Measurements from ENCODE around the gene PTPRN2. TPM values are rescaled to one million over a fixed set of nuclear protein-coding genes. Genes with fewer than 3 reads are reported as not detected.

Gene PTPRN2
- total RNA-seq, 1 experiment from 2014 or later: 2.1 TPM

- POLR2A ChIA-PET: no interaction called here
- Histone ChIP-seq H3K9me2 (ENCODE audit: insufficient read depth) (no peaks in the 10 kb centered on the region), H3K4me2 (ENCODE audit: low read length) (no peak overlapping the region), H2AFZ (ENCODE audit: low read depth, low read length, poor library complexity, severe bottlenecking) (no peak overlapping the region), H3K27ac (ENCODE audit: low read depth, low read length) (no peak overlapping the region), H3K9ac (ENCODE audit: low read length) (no peak overlapping the region), H4K20me1 (ENCODE audit: insufficient read depth) (no peaks in the 10 kb centered on the region), H3K4me1 (ENCODE audit: control insufficient read depth in 1 of 2, insufficient read depth in 2 of 2, low read length in 2 of 2) (peaks cover 0 to 14% of the 10 kb centered on the region in 2 experiments; a peak in 2 of 4 replicates), H3K36me3 (ENCODE audit: control insufficient read depth in 1 of 2, insufficient read depth in 2 of 2, low read length in 2 of 2) (no peaks in the 10 kb centered on the region), H3K79me2 (ENCODE audit: insufficient read depth, low read length) (no peaks in the 10 kb centered on the region), H3K9me3 (ENCODE audit: control insufficient read depth in 1 of 2, insufficient read depth in 1 of 2, low read depth in 1 of 2, low read length in 2 of 2) (peaks cover 0 to 8% of the 10 kb centered on the region in 2 experiments; a peak in 1 of 4 replicates), H3K27me3 (ENCODE audit: insufficient read depth, low read length) (no peaks in the 10 kb centered on the region), H3K4me3 (replicated peaks in 1 of 2; ENCODE audit: low read depth in 1 of 2, low read length in 2 of 2) (no peak overlapping the region)
- DNase-seq (ENCODE audit: low read depth, low spot score): no peak
- RAD21 ChIA-PET (ENCODE audit: low non-redundant PET in 1 of 2, low total read pairs in 2 of 2, uncharacterized antibody in 2 of 2, unreplicated experiment in 2 of 2): no interaction called here
- no peak for ATAC-seq
- intact Hi-C loops (cut with micrococcal nuclease): no loop called here
- BruUV-seq (replicated peaks): no TSS peak
- CTCF ChIA-PET: no interaction called here
- TF ChIP-seq POLR2A (IDR thresholded peaks at IDR 0.05; ENCODE audit: borderline replicate concordance, extremely low read depth, insufficient read depth, insufficient read length) (no peak), POLR2AphosphoS5 (IDR thresholded peaks at IDR 0.05; ENCODE audit: low read depth, low read length) (no peak), JUND (IDR thresholded peaks at IDR 0.05) (no peak)
- TF ChIP-seq, protein P1, sequence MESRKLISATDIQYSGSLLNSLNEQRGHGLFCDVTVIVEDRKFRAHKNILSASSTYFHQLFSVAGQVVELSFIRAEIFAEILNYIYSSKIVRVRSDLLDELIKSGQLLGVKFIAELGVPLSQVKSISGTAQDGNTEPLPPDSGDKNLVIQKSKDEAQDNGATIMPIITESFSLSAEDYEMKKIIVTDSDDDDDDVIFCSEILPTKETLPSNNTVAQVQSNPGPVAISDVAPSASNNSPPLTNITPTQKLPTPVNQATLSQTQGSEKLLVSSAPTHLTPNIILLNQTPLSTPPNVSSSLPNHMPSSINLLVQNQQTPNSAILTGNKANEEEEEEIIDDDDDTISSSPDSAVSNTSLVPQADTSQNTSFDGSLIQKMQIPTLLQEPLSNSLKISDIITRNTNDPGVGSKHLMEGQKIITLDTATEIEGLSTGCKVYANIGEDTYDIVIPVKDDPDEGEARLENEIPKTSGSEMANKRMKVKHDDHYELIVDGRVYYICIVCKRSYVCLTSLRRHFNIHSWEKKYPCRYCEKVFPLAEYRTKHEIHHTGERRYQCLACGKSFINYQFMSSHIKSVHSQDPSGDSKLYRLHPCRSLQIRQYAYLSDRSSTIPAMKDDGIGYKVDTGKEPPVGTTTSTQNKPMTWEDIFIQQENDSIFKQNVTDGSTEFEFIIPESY (IDR thresholded peaks at IDR 0.05; ENCODE audit: extremely low read depth, insufficient replicate concordance, low read length): no peak
These were observed 778.3 kb downstream of the PTPRN2 start for GRCh38 chr7:157809154-157809862.

DNA sequence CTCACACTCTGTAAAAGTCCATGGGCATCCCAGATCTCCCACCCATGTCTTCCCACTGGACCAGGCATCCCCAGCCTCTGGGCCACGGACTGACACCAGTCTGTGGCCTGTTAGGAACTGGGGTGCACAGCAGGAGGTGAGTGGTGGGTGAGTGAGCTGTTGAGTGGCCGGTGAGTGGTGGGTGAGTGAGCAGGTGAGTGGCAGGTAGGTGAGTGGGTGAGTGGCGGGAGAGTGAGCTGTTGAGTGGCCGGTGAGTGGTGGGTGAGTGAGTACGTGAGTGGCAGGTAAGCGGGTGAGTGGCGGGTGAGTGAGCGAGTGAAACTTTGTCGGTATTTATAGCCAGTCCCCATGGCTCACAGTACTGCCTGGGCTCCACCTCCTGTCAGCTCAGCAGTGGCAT is 779.6 kb downstream of the PTPRN2 start:
- intact Hi-C loops (cut with micrococcal nuclease): no loop called here
- Histone ChIP-seq H3K79me2 (ENCODE audit: insufficient read depth, low read length) (no peaks in the 10 kb centered on the region), H3K27ac (ENCODE audit: low read depth, low read length) (no peak overlapping the region), H3K4me1 (ENCODE audit: control insufficient read depth in 1 of 2, insufficient read depth in 2 of 2, low read length in 2 of 2) (peaks cover 0 to 14% of the 10 kb centered on the region in 2 experiments; a peak in 2 of 4 replicates), H3K9me2 (ENCODE audit: insufficient read depth) (no peaks in the 10 kb centered on the region), H3K9me3 (ENCODE audit: control insufficient read depth in 1 of 2, insufficient read depth in 1 of 2, low read depth in 1 of 2, low read length in 2 of 2) (peaks cover 0 to 8% of the 10 kb centered on the region in 2 experiments; a peak in 1 of 4 replicates), H3K27me3 (ENCODE audit: insufficient read depth, low read length) (no peaks in the 10 kb centered on the region), H3K9ac (ENCODE audit: low read length) (no peak overlapping the region), H3K4me3 (replicated peaks in 1 of 2; ENCODE audit: low read depth in 1 of 2, low read length in 2 of 2) (no peak overlapping the region), H2AFZ (ENCODE audit: low read depth, low read length, poor library complexity, severe bottlenecking) (no peak overlapping the region), H4K20me1 (ENCODE audit: insufficient read depth) (no peaks in the 10 kb centered on the region), H3K4me2 (ENCODE audit: low read length) (no peak overlapping the region), H3K36me3 (ENCODE audit: control insufficient read depth in 1 of 2, insufficient read depth in 2 of 2, low read length in 2 of 2) (no peaks in the 10 kb centered on the region)
- POLR2A ChIA-PET: no interaction called here
- TF ChIP-seq POLR2AphosphoS5 (IDR thresholded peaks at IDR 0.05; ENCODE audit: low read depth, low read length) (no peak), TCF7L2 (IDR thresholded peaks at IDR 0.05; ENCODE audit: borderline replicate concordance, extremely low read depth, insufficient read depth, insufficient read length) (no peak), EGR1 (IDR thresholded peaks at IDR 0.05; ENCODE audit: low read depth) (no peak), CEBPB (IDR thresholded peaks at IDR 0.05; ENCODE audit: low read depth) (no peak), JUND (IDR thresholded peaks at IDR 0.05) (no peak), ZNF274 (IDR thresholded peaks at IDR 0.05; ENCODE audit: low read depth, low read length) (no peak), SRF (IDR thresholded peaks at IDR 0.05; ENCODE audit: low read depth) (no peak), EZH2 (IDR thresholded peaks at IDR 0.05) (no peak)
- ATAC-seq (no peak), DNase-seq (ENCODE audit: low read depth, low spot score) (no peak)
- RAD21 ChIA-PET (ENCODE audit: low non-redundant PET in 1 of 2, low total read pairs in 2 of 2, uncharacterized antibody in 2 of 2, unreplicated experiment in 2 of 2): no interaction called here
- CTCF ChIA-PET: no interaction called here
- no TSS peak for BruUV-seq (replicated peaks)
